ENCODE data around the gene PDE4D.

DNA sequence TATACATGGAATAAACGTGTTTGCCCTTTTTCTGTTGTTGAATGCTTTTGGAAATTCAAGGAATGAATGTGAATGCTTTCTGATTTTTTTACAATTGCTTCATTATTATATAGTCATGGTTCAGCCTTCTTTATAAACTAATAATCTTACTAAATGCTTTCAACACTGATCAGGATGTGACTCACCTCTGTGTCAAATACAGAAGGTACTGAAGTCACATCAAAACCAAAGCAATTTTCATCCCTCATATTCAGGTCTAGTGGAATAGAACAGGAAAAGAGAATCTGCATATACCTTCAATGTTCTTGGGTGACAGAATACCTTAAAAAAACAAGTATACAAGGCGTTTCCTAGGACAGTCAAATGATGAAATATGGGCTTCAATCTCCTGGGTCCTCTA lies 170.7 kb downstream of the PDE4D start:
- TF ChIP-seq, protein P1, sequence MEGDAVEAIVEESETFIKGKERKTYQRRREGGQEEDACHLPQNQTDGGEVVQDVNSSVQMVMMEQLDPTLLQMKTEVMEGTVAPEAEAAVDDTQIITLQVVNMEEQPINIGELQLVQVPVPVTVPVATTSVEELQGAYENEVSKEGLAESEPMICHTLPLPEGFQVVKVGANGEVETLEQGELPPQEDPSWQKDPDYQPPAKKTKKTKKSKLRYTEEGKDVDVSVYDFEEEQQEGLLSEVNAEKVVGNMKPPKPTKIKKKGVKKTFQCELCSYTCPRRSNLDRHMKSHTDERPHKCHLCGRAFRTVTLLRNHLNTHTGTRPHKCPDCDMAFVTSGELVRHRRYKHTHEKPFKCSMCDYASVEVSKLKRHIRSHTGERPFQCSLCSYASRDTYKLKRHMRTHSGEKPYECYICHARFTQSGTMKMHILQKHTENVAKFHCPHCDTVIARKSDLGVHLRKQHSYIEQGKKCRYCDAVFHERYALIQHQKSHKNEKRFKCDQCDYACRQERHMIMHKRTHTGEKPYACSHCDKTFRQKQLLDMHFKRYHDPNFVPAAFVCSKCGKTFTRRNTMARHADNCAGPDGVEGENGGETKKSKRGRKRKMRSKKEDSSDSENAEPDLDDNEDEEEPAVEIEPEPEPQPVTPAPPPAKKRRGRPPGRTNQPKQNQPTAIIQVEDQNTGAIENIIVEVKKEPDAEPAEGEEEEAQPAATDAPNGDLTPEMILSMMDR (IDR thresholded peaks at IDR 0.05), result no peak
- TF ChIP-seq EZH2 (IDR thresholded peaks at IDR 0.05; ENCODE audit: borderline replicate concordance, insufficient read depth, low read depth, low read length, poor library complexity, severe bottlenecking), result no peak
